ENCODE data around the gene IFT52.

GRCh38 chr20:43586641-43587040, 4.1 kb upstream of the IFT52 start:
- TF ChIP-seq, protein P1, sequence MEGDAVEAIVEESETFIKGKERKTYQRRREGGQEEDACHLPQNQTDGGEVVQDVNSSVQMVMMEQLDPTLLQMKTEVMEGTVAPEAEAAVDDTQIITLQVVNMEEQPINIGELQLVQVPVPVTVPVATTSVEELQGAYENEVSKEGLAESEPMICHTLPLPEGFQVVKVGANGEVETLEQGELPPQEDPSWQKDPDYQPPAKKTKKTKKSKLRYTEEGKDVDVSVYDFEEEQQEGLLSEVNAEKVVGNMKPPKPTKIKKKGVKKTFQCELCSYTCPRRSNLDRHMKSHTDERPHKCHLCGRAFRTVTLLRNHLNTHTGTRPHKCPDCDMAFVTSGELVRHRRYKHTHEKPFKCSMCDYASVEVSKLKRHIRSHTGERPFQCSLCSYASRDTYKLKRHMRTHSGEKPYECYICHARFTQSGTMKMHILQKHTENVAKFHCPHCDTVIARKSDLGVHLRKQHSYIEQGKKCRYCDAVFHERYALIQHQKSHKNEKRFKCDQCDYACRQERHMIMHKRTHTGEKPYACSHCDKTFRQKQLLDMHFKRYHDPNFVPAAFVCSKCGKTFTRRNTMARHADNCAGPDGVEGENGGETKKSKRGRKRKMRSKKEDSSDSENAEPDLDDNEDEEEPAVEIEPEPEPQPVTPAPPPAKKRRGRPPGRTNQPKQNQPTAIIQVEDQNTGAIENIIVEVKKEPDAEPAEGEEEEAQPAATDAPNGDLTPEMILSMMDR (IDR thresholded peaks at IDR 0.05), result no peak
- no peak for TF ChIP-seq POLR2A (IDR thresholded peaks at IDR 0.05)

Measured in esophagus squamous epithelium (tissue), 4 donors.